Measurements from ENCODE around the gene SCGB1D1.

GRCh38 chr11:62147545-62147944, 42.5 kb upstream of the SCGB1D1 start:
- no peak for TF ChIP-seq SP1 (IDR thresholded peaks at IDR 0.05)
- no peak for TF ChIP-seq PKNOX1 (IDR thresholded peaks at IDR 0.05)
- no peak for TF ChIP-seq CTBP1 (IDR thresholded peaks at IDR 0.05; ENCODE audit: borderline replicate concordance)

All from HEK293T (cell line).